Stimulated activated CD4-positive, alpha-beta T cell treated with anti-CD3 and anti-CD28 coated beads, Interleukin-15, amount 100 ng/mL, for 1 hour (primary cell): ENCODE measurements around the gene ARV1.
"Not testable (repeated sequence)": the region's sequence is repeated elsewhere in the genome, so short reads cannot be mapped to it uniquely, and the experiment has no call there.

Experiments
- DNase-seq, 2 donors: peaks; one replicate each; pipeline ENCODE4 v3.0.0-alpha.2; 2020; ENCODE audit warnings: low read depth in 1 of 2, low spot score in 1 of 2

ARV1 gene

DNA sequence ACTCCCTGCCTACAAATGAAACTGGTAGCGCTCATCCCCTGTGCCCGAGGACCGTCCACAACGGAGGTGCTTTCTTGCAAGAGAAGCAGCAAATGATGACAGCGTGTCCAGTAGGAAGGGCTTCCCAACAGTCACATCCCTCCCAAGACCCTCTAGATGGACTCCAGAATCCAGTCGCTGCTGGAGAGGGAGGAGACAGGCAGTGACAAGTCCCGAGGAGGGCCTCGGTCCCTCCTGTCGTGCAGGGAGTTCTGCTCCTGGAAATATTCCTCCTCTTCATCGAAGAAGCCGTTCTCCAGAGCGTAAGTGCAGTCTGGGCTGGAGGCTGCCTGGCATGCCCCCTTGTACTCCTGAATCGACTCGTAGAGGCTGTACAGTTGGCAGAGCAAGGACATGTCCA lies 40.8 kb downstream of the ARV1 start:
- DNase-seq, result no peak

DNA sequence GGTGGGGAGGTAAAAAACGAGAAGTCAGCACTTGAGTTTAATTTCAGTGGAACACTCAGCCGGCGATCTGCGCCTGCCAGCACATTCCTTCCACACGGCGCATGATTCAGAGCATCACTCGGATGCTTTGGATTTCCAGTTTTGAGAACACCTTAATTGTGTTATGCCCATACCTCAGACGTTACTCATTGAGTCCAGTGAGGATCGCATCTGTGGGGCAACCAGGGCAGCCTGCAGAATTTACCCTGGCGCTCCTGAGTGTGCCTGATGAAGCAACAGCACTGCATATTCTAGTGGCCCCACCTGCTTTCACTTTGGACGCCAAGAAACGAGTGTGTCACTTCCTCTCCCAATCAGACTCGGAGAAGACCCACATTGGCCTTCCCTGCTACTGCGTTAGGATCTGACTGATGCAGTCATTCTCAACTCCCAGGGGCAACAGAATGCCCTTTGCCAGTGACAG lies 41.3 kb downstream of the ARV1 start:
- no peak for DNase-seq

DNA sequence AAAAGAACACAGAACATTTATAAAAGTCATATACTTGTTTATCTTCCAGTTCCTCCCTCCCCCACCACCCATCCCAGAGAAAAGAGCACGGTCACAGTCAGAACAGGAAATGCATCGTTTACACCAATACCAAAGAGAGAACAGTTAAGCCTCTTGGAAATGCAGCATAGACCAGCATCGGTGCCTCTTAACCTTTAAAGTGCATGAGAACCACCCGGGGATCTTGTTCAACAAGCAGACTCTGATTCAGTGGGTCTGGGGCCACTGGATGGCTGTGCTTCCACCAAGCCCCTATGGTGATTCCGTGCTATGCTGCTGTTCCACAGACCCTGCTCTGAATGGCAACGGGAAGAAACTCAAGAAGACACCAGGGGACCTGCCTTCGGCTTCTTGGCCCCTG lies 41.9 kb downstream of the ARV1 start:
- DNase-seq, result no peak

DNA sequence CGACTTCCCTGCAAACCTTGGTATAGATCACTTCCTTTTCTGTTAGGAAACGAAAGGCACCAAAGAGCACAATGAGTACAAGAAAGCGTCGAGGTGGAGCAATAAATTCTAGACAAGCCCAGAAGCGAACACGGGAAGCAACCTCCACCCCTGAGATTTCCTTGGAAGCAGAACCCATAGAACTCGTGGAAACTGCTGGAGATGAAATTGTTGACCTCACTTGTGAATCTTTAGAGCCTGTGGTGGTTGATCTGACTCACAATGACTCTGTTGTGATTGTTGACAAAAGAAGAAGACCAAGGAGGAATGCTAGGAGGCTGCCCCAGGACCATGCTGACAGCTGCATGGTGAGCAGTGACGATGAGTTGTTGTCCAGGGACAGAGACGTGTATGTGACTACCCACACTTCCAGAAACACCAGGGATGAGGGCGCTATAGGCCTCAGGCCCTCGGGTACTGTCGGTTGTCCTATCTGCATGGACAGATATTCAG lies 42.7 kb downstream of the ARV1 start:
- DNase-seq, result no peak

DNA sequence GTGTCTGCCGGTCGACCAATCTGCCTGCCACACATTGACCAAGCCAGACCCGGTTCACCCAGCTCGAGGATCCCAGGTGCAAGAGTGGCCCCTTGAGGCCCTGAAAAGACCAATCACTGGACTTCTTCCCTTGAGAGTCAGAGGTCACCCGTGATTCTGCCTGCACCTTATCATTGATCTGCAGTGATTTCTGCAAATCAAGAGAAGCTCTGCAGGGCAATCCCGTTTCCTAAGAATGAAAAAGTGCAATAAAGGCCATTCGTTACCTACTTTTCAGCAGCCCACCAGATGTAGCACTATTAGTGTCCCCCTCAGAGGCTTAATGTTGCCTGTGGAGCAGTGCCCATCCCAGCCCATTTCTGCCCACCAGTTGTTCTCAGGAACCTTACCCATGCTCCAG lies 43.6 kb downstream of the ARV1 start:
- not testable (repeated sequence) for DNase-seq

DNA sequence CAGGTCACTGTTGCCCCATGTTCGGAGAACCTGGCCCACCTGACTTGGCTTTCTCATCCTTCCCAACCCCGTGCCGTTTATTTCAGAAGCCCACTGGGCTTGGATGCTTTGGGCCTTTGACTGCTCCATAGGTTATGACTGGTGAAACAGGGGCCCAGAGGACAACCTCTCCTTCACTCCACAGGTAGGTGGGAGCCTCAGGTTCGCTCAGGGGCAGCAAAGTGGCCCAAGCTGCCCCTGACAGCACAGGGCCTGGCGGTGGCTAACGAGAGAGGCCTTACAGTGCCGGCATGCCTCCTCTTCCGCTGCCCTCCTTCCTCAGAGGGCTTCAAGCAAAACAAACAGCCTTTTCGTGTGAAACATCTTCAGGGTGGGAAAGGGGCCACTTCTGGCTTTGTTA lies 44.3 kb downstream of the ARV1 start:
- DNase-seq, result no peak

DNA sequence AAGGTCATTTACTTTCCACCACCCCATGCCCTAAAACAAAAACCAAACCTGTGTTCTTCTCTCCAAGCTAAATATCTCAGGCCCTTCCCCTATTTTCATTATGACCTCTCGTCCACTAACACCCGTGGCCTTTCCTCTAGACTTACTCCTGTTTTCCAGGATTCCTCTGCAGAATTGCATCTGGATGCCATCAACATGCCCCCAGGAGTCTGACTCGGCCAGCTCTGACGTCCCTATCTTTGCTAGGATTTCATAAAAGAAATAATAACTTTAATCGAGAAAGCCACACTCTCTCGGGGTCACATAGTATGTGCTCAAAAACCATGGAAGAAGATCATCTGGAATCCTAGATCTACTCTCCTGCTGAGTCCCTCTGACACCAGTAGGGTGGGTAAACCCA lies 47.7 kb downstream of the ARV1 start:
- no peak for DNase-seq

DNA sequence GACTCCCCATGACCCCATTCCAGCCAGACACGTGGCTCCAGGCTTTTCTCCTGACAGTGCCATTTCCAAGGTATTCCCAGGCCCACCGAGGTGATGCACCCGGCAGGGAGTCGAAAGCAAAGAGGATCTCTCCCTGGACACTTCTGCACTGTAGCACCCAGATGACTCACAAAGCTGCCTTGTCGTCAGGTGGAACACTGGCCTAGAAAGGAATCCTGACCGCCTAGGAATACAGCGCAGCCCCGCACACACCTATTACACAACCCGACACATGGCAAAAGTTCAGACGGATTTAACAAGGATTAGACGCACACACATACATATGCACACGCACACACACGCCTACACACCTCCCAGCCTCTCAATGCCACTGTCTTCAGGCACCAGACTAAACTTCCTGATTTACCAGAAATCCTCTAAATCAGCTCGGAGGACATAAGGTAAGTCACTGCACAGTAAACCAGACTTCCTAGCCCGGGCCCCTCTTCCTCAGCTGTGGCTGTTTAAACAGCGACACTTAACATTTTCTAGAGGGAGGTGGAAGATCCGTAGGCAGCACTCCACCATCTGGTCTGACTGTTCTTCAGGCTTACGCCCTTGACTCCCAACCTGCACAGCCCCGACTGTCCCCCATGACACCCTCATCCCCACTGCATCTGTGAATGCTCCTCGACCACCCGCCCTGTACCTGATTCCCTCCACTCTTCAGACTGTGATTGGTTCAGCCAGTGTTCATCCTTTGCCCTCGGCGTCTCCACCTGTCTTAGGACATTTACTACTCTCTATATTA lies 48.4 kb downstream of the ARV1 start:
- no peak for DNase-seq

DNA sequence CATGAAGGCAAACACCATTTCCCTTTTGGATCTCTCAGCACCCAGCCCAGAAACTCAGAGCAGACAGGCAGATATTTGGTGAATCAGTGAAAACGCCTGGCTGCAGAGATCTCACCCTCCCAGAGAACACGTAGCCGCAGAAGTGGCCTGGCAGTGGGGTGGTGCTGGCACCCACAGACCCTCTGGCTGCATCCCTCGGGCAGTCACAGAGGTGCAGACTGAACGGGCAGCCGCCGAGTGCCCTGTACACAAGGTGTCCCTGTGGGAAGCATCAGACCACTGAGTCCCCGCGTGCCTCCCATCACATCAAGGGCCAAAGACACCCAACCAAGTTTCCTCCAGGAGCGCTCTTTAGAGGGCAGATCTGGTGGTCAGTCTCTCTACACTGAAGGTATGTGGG lies 49.1 kb downstream of the ARV1 start:
- DNase-seq, result no peak

DNA sequence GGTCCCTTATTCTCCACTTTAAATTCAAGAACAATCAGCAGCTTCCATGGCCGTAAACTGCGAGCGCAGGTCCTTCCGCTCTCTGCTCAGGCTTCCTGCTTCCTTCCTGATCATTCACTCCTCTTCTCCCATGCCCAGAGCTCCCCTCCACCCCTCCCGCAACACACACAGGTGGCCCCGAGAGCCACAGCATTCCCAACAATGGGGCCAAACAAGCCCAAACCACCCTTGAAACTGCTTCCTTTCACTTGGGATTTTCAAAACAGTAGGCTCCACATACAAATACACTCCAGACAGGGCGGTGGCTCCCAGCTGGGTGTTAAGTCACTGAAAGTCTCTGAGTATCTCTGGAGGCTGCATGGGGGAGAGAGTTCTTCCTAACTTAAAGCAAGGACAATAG lies 49.8 kb downstream of the ARV1 start:
- DNase-seq, result no peak

DNA sequence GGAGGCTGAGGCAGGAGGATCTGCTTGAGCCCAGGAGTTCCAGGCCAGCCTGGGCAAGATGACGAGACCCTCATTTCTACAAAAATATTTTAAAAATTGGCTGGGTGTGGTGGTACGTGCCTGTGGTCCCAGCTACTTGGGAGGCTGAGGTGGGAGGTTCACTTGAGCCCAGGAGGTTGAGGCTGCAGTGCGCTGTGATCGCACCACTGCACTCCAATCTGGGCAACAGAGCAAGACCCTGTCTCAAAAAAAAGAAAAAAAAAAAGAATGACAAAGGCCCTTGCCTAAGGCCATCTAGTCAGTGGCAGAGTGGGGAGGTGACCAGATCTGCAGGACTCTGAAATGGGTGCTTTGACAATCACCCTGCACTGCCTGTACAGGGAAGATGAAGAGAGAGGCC lies 50.4 kb downstream of the ARV1 start:
- not testable (repeated sequence) for DNase-seq

DNA sequence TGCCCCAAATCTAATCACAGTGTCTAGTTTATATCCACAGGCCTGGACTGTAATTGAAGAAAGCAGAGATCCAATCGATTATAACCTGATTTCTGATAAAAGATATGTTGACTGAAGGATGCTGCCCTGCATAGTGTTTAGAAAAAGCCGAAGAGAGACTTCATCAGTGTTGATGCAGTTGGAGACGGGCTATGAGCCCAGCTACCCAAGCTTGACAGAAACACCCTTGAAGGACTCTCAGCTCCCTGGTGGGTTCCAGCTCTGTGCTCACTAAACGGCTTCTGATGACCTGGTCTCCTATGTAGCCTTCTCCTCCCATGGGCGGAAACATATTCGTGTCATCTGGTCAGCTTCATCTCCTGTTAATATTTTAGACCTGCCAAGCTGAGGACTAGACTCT lies 50.9 kb downstream of the ARV1 start:
- no peak for DNase-seq

DNA sequence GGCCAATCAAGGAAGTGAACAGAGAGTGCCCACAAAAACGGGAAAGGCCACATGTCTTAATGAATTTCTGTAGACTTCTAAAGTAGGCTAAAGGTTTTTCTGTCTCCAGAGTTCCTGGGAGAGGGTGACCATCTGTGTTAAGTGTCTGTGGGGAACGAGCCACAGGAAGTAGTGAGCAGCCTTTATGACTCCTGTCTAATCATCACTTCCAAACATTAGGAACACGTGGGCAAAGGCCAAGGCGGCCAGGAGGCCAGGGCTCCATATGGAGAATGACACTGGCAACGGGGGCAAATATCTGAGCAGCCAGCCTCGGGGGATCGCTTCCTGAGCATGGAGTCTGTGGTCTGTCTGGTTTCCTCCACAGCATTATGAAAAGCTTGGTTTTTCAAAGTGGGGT lies 54.1 kb downstream of the ARV1 start:
- DNase-seq, result no peak

DNA sequence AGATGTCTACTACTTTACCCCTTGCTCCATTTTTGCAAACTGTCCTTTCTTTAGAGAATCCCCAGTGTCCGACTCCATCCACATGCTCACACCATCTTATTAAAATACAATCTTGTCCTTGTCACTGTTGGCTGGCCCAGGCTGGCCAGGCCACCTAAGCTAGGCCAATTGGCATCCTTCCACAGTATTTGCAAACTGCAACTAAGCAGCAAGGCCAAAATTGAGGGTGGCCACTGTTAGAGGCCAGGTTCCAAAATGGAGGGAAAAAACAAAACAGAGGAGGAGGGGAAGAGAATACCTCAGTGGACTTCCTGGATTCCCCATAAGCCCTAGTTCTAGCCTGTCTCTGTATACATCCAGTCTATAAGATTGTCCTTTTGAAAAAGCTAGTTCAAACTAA lies 56.9 kb downstream of the ARV1 start:
- no peak for DNase-seq

DNA sequence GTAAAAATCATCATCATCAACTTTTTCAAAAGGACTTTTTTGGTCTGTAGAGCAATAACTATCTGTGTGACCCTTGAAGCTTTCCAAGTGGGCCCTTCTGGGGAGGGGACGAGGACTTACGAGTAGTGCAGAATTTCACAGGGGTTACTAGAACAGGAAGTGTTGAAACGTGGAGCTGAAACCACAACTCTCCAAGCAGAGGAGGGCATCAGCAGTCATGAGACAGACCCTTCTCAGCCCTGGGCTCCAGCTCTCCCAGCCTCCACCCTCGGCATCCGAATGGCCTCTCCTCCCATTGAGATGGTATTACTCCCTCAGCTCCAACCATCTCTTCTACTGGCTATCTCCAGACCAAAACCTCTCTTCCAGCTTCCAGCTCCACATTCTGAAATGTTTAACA lies 57.5 kb downstream of the ARV1 start:
- DNase-seq, result no peak

DNA sequence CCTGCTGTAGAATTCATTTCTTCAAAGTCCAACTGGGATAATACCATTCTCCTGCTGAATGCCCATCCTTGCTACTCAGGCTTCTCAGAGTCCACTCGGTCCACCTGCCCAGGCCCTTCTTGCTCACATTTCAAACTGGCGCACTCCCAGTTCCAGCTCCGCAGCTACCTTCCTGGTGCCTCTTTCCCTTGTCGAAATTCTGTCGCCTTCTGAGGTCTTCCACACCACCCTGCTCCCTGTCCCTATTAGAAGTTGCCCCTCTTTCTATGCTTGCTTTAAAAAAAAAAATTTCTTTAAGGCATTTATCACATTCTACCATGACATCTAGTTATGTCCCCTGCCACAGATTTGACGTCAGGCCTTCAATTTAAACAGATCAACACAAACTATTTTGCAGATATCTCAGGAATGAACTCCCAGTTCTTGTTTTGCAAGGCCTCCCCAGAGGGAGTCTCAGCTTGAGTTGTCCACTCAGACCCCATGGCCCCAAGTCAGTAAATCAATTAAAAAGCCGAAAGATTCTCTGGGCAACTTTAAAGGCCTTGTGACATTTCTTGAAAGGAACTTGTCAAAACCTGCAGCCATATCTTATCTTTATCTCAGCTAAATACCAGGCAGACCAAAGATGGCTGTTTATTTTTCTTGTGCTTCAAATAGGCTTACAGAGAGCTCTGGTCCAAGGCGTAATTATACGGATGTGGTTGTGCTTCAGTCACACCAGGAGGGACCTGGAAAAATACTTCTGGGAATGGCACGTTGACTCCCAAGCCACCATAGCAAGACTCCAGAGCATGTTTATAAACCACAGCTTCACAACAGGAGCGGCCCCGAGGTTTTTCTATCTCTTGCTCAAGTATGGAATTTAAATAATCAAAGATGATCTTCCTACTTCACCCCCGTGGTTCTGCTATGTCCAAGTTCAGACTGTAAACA lies 59.0 kb downstream of the ARV1 start:
- DNase-seq, result no peak

DNA sequence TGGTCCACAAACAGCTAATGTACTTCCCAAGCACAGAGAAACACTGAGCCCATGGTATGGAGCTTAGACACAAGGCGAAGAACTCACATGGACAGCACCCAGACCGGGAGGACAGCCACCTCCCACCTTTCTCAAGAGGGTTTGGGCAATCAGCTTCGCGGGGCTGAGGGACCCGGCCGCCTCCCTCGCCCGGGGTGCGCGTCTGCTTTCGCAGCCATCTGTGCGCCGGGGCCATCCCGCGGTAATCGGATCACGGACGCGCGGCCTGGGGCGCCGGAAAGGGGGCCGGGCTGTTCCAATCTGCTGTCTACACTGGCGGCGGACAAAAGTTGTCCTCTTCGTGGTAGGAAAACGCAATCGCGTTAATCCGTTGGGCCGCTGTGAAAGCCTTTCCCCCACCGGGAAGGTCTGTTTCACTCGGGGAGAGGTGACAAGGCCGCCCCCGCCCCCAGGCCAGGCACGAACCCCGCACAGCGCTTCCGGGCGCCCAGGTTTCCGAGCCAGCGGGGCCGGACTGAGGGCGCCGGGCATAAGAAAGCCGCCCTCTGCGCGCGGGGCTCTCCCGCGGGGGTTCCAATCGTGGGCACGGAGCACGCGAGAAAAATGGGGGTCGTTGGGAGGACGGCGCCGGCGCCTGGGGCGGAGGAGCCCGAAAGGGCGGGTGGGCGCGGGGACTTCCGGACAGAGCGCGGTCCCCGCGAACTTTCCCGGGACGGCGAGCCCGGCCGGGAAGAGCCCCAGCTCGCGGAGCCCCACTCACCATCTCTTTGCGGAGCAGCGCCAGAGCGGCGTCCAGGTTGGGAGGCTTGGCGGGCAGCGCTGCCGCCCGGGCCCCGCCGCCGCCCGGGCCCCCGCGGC lies 60.5 kb downstream of the ARV1 start:
- DNase-seq, result peak in 1 of 2 donors; percentile 22

DNA sequence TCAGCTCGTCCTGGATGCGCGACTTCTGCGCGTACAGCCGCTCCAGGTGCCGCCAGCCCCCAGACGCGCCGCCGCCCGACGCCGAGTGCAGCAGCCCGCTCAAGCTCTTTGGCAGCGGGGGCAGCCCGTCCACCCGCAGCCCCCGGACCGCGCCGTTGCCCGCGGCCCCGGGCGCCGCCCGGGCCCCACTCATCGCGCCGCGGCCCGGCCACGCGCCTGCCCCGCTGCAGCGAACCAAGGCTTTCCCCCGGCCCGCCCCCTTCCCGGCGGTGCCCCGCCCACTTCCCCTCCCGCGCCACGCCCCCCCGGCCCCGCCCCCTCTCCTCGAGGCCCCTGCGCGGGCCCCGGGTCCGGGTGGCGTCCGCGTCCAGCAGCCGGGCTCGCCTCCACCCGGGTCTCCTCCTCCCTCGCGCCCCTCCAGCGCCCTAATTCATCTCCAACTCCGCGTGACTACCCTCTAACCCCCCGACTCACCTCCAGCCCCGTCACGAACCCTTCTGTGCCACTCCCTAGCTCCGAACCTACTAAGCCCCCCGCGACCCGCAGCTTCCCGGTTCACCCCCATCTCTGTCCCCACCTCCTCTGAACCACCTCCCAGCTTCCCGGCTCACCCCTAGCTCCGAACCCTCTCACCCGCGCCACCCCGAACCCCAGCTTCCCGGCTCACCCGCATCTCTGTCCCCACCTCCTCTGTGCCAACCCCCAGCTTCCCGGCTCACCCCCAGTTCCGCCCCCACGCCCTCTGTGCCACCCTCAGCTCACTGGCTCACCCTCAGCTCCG lies 61.3 kb downstream of the ARV1 start, which contains the start of gene FAM89A:
TSS of gene FAM89A (minus strand) at position 236 of the 781 bp plus-strand sequence. CDS start at position 193, 43 bp downstream.
- peak; percentile 60 to 68 for DNase-seq

DNA sequence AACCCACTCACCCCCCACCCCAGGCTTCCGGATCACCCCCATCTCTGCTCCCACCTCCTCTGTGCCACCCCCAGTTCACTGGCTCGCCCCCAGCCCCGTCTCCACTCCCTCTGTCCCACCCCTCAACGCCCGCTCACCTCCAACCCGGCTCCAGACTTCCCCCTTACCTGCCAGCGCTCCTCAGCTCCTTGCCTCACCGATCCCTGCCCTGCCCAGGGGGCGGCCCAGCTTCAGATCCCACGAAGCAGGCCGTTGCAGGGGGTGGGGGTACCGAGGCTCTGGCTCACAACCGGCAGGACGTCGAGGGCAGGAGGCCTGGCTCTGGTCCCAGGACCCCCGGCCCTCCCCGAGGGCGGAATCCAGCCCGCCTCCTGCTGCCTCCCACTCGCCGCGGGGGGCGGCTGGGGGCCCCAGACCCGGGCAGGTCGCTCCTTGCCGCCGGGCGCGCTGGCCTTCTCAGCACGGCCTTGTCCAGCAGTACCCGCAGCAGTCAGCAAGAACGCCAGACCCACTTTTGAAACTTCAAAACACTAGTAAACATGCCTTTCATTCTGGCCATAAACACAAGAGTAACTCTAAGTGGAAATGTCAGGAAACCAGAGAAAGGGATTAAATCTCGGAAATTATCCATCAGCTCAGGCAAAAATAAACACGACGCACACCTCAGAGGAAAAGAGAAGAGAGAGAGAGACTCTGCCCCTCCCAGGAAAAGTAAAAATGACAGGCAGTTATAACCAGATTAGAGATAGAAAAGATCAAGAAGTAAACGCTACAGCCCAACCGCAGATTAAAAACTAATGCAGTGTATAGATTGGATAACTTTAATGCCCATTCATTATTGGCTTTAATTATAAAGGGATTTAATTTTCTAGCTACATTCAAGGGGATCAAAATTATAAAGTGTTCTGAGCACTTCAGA lies 62.2 kb downstream of the ARV1 start:
- DNase-seq, result no peak
